H1 (cell line): ENCODE results near the gene DCK. TPM values are rescaled to one million over a fixed set of nuclear protein-coding genes. Genes with fewer than 3 reads are reported as not detected.

Source experiments
- CTCF ChIA-PET: fragments of 300-600 bp; sonication (Branson Sonifier 250); formaldehyde crosslinking; loops from one replicate; lab custom pipeline; 2021; ENCODE audit not compliant: partially characterized antibody; lab: Charles Lee
- POLR2A ChIA-PET: fragments of 300-600 bp; sonication (Branson Sonifier 250); formaldehyde crosslinking; loops from one replicate; lab custom pipeline; 2021; ENCODE audit warnings: inconsistent platforms; ENCODE audit not compliant: partially characterized antibody; lab: Charles Lee
- DNase-seq, 2 experiments: peaks; one replicate each; pipeline versions ENCODE4 v3.0.0 to v3.0.0-alpha.2; 2010 to 2022; ENCODE audit warnings: low spot score in 2 of 2, low read depth in 1 of 2, mixed read lengths in 1 of 2
- FAIRE-seq: peaks from 2 replicates; lab custom pipeline; 2011; peaks lifted over from hg19 to GRCh38; lab: Jason Lieb, UNC
- H2AFZ ChIP-seq: 2 replicates; pipeline ENCODE4 v1.8.1; 2012; ENCODE audit warnings: low read length, inconsistent platforms
- H2AK5ac ChIP-seq: 2 replicates; pipeline ENCODE4 v1.6.1; 2013; ENCODE audit warnings: low read depth, low read length
- H2BK120ac ChIP-seq: replicated peaks from 2 replicates; pipeline ENCODE3; 2013; ENCODE audit warnings: low read depth, low read length, inconsistent platforms
- H2BK12ac ChIP-seq: 2 replicates; pipeline ENCODE4 v1.6.1; 2013; ENCODE audit warnings: low read depth, low read length
- H2BK15ac ChIP-seq: 2 replicates; pipeline ENCODE4 v1.6.1; 2013; ENCODE audit warnings: low read length
- H2BK20ac ChIP-seq: 2 replicates; pipeline ENCODE4 v1.6.1; 2013; ENCODE audit warnings: low read length
- H2BK5ac ChIP-seq: 2 replicates; pipeline ENCODE4 v1.6.1; 2013; ENCODE audit warnings: low read depth, low read length
- H3K14ac ChIP-seq: 2 replicates; pipeline ENCODE4 v1.6.1; 2013; ENCODE audit warnings: inconsistent platforms; ENCODE audit not compliant: insufficient read length
- H3K18ac ChIP-seq: 2 replicates; pipeline ENCODE4 v1.6.1; 2013; ENCODE audit warnings: low read length; ENCODE audit errors: extremely low read depth
- H3K23ac ChIP-seq: 2 replicates; pipeline ENCODE4 v1.6.1; 2013; ENCODE audit warnings: inconsistent platforms; ENCODE audit not compliant: insufficient read length
- H3K23me2 ChIP-seq: 2 replicates; pipeline ENCODE4 v1.6.1; 2013; ENCODE audit warnings: low read depth, low read length
- H3K27ac ChIP-seq: 2 replicates; pipeline ENCODE4 v1.6.1; 2011; ENCODE audit warnings: low read depth, low read length, inconsistent platforms
- H3K27me3 ChIP-seq, 4 experiments: replicated peaks in 1 of 4; 1 replicate in 1 of 4; 2 replicates in 3 of 4; pipeline versions ENCODE4 v1.6.1 to v1.8.1; 2011 to 2013; ENCODE audit warnings: low read length in 3 of 4, mild to moderate bottlenecking in 3 of 4, inconsistent platforms in 2 of 4, mixed read lengths in 2 of 4, moderate library complexity in 1 of 4; ENCODE audit not compliant: control insufficient read depth in 3 of 4, insufficient read depth in 3 of 4; ENCODE audit errors: extremely low read depth in 1 of 4
- H3K36me3 ChIP-seq, 4 experiments: 2 replicates each; pipeline versions ENCODE4 v1.6.1 to v1.8.1; 2011 to 2013; ENCODE audit warnings: mild to moderate bottlenecking in 4 of 4, low read length in 3 of 4, moderate library complexity in 2 of 4, control low read depth in 1 of 4, inconsistent platforms in 1 of 4; ENCODE audit not compliant: insufficient read depth in 4 of 4, control insufficient read depth in 2 of 4
- H3K4ac ChIP-seq: replicated peaks from 2 replicates; pipeline ENCODE3; 2013; ENCODE audit warnings: low read length, low read depth, mixed read lengths, inconsistent platforms; ENCODE audit not compliant: insufficient read length
- H3K4me1 ChIP-seq, 4 experiments: replicated peaks in 1 of 4; 1 replicate in 1 of 4; 2 replicates in 3 of 4; pipeline versions ENCODE4 v1.6.1 to v1.8.1; 2011 to 2013; ENCODE audit warnings: low read length in 3 of 4, inconsistent platforms in 2 of 4, mixed read lengths in 1 of 4; ENCODE audit not compliant: insufficient read depth in 4 of 4, control insufficient read depth in 3 of 4
- H3K4me2 ChIP-seq, 2 experiments: 2 replicates each; pipeline versions ENCODE4 v1.6.1 to v1.8.1; 2011 to 2013; ENCODE audit warnings: low read depth in 2 of 2, low read length in 2 of 2, control low read depth in 1 of 2, inconsistent platforms in 1 of 2, mild to moderate bottlenecking in 1 of 2; ENCODE audit not compliant: insufficient read depth in 1 of 2
- H3K4me3 ChIP-seq, 4 experiments: fragments of 200-600, 300-600 bp in 1 of 4; sonication (generic), shearing (Covaris generic), sonication (Bioruptor Twin) in 1 of 4; 2 replicates each; pipeline versions ENCODE4 v1.5.1 to v1.8.1; 2011 to 2016; ENCODE audit warnings: low read length in 4 of 4, low read depth in 3 of 4, control low read depth in 2 of 4, inconsistent platforms in 2 of 4, mild to moderate bottlenecking in 2 of 4, mixed read lengths in 1 of 4, moderate library complexity in 1 of 4; ENCODE audit not compliant: insufficient read depth in 2 of 4; ENCODE audit errors: extremely low read depth in 1 of 4
- H3K56ac ChIP-seq: replicated peaks from 2 replicates; pipeline ENCODE3; 2013; ENCODE audit warnings: low read depth, mild to moderate bottlenecking, mixed read lengths, low read length, inconsistent platforms; ENCODE audit not compliant: insufficient read length
- H3K79me1 ChIP-seq: 2 replicates; pipeline ENCODE4 v1.6.1; 2013; ENCODE audit warnings: low read depth, low read length, control low read depth
- H3K79me2 ChIP-seq, 2 experiments: 2 replicates each; pipeline versions ENCODE4 v1.6.1 to v1.8.1; 2012 to 2013; ENCODE audit warnings: low read length in 2 of 2, mild to moderate bottlenecking in 2 of 2, inconsistent platforms in 1 of 2; ENCODE audit not compliant: insufficient read depth in 2 of 2, control insufficient read depth in 1 of 2
- H3K9ac ChIP-seq, 4 experiments: replicated peaks in 1 of 4; 1 replicate in 1 of 4; 2 replicates in 3 of 4; pipeline versions ENCODE4 v1.6.1 to v1.8.1; 2011 to 2013; ENCODE audit warnings: low read depth in 3 of 4, low read length in 3 of 4, control low read depth in 2 of 4, mild to moderate bottlenecking in 2 of 4, moderate library complexity in 2 of 4, inconsistent platforms in 1 of 4; ENCODE audit errors: extremely low read depth in 1 of 4
- H3K9me3 ChIP-seq, 2 experiments: 2 replicates each; pipeline versions ENCODE4 v1.6.1 to v1.8.1; 2012 to 2013; ENCODE audit warnings: mild to moderate bottlenecking in 2 of 2, moderate library complexity in 2 of 2, control low read depth in 1 of 2, inconsistent platforms in 1 of 2, low read depth in 1 of 2, low read length in 1 of 2, mixed read lengths in 1 of 2; ENCODE audit not compliant: insufficient read depth in 2 of 2
- H4K20me1 ChIP-seq, 2 experiments: replicated peaks in 1 of 2; 2 replicates each; pipeline versions ENCODE3 to v1.8.1; 2011 to 2013; ENCODE audit warnings: inconsistent platforms in 2 of 2, low read length in 2 of 2, mild to moderate bottlenecking in 1 of 2; ENCODE audit not compliant: insufficient read depth in 2 of 2, control insufficient read depth in 1 of 2
- H4K5ac ChIP-seq: 2 replicates; pipeline ENCODE4 v1.6.1; 2013; ENCODE audit warnings: low read length, low read depth, mixed read lengths, inconsistent platforms; ENCODE audit not compliant: insufficient read length
- H4K8ac ChIP-seq: 2 replicates; pipeline ENCODE4 v1.8.0; 2013; ENCODE audit warnings: mild to moderate bottlenecking, moderate library complexity, low read length, inconsistent platforms; ENCODE audit not compliant: insufficient read depth; ENCODE audit errors: extremely low read depth
- H4K91ac ChIP-seq: replicated peaks from 2 replicates; pipeline ENCODE3; 2013; ENCODE audit warnings: low read length, mixed read lengths, inconsistent platforms; ENCODE audit not compliant: insufficient read length
- BACH1 ChIP-seq: IDR thresholded peaks from 2 replicates; pipeline ENCODE4 v1.6.1; 2012; ENCODE audit warnings: low read length, improper control_type of control experiment
- BCL11A ChIP-seq, 2 experiments: IDR thresholded peaks; one replicate each; pipeline ENCODE4 v1.6.1; 2011; ENCODE audit warnings: low read depth in 2 of 2, low read length in 2 of 2, mild to moderate bottlenecking in 2 of 2
- CEBPB ChIP-seq: IDR thresholded peaks from 2 replicates; pipeline ENCODE4 v1.6.1; 2012; ENCODE audit warnings: low read depth, low read length
- CTBP2 ChIP-seq: IDR thresholded peaks from 2 replicates; pipeline ENCODE4 v1.7.0; 2011; ENCODE audit warnings: borderline replicate concordance, mild to moderate bottlenecking, moderate library complexity, mixed read lengths, low read length; ENCODE audit not compliant: insufficient read depth, insufficient read length
- EGR1 ChIP-seq: IDR thresholded peaks from 2 replicates; pipeline ENCODE4 v1.6.1; 2011; ENCODE audit warnings: low read depth, low read length, borderline replicate concordance
- KDM5A ChIP-seq: fragments of 200-600 bp; IDR thresholded peaks from 2 replicates; pipeline ENCODE4 v1.7.1; 2012; ENCODE audit warnings: mild to moderate bottlenecking, low read length, inconsistent platforms, mixed read lengths
- POU5F1 ChIP-seq: IDR thresholded peaks from 2 replicates; pipeline ENCODE4 v1.6.1; 2011; ENCODE audit warnings: low read depth, mild to moderate bottlenecking, low read length, moderate library complexity
- RAD21 ChIP-seq, 2 experiments: IDR thresholded peaks in 1 of 2; conservative IDR thresholded peaks in 1 of 2; 2 replicates each; pipeline ENCODE4 v1.6.1; 2011; ENCODE audit warnings: low read depth in 2 of 2, low read length in 2 of 2, improper control_type of control experiment in 1 of 2, inconsistent platforms in 1 of 2, mild to moderate bottlenecking in 1 of 2, moderate library complexity in 1 of 2
- RFX5 ChIP-seq: IDR thresholded peaks from 2 replicates; pipeline ENCODE4 v1.6.1; 2011; ENCODE audit warnings: low read depth, low read length, improper control_type of control experiment, borderline replicate concordance
- RNF2 ChIP-seq: fragments of 200-900, 300-1000 bp; sonication (generic); IDR thresholded peaks from 2 replicates; pipeline ENCODE4 v1.7.1; 2016; ENCODE audit warnings: borderline replicate concordance, low read depth, mild to moderate bottlenecking, antibody characterized with exemption, low read length; ENCODE audit not compliant: poor library complexity, severe bottlenecking; ENCODE audit errors: missing control alignments
- SIRT6 ChIP-seq: IDR thresholded peaks from one replicate; pipeline ENCODE4 v1.7.1; 2012; ENCODE audit warnings: low read length, inconsistent platforms
- SIX5 ChIP-seq: IDR thresholded peaks from 2 replicates; pipeline ENCODE4 v1.6.1; 2011; ENCODE audit warnings: mild to moderate bottlenecking, low read depth, low read length
- USF2 ChIP-seq: IDR thresholded peaks from 2 replicates; pipeline ENCODE4 v1.6.1; 2011; ENCODE audit warnings: low read length, improper control_type of control experiment
- WGBS, 2 experiments: shearing (Covaris generic) in 1 of 2; methylation state at CpG; one replicate each; pipeline versions ENCODE4 v1.1.6 to v1.1.7; 2013 to 2015; ENCODE audit warnings: low lambda C conversion rate in 2 of 2, mixed read lengths in 2 of 2, inconsistent platforms in 1 of 2, low coverage in 1 of 2, missing lambda C conversion rate in 1 of 2; ENCODE audit not compliant: insufficient replicate concordance in 2 of 2, insufficient coverage in 1 of 2, insufficient read length in 1 of 2; ENCODE audit errors: extremely low coverage in 1 of 2, missing lambda C conversion rate in 1 of 2; 5-methylcytosine and 5-hydroxymethylcytosine counted together
- polyA plus RNA-seq, 7 experiments: library from polyadenylated mRNA; depleted of rRNA in 3 of 7; stranded (reverse) in 5 of 7; unstranded in 2 of 7; fragments of >200 nt in 5 of 7; fragments of 200-250 nt in 2 of 7; gene quantifications; 1 replicate in 5 of 7; 2 replicates in 1 of 7; 4 replicates in 1 of 7; pipeline versions ENCODE4 v1.2.1 to v1.2.3, GENCODE V29; 2011 to 2013; ENCODE audit warnings: missing spikeins in 2 of 7, mixed read lengths in 2 of 7
- total RNA-seq: library from RNA; stranded (reverse); fragmentation: NEBNext Ultra II Directional; extraction: Animal tissue kit (Norgen Biotek cat#: 25700); gene quantifications from 2 replicates; pipeline ENCODE4 v1.2.1, GENCODE V29; 2021

DCK gene
- total and polyA plus RNA-seq, 2 of the 8 experiments (the other 6 are each of a cell fraction or from before 2014, with no cell fraction given), result 4.8 to 18.1 TPM

- H3K4me2 ChIP-seq, result no peak overlapping the region
- H3K27ac ChIP-seq, result no peak overlapping the region
- H3K4me3 ChIP-seq, result no peak overlapping the region
- H3K14ac ChIP-seq, result no peak overlapping the region
- H3K9ac ChIP-seq, result no peak overlapping the region
- H4K20me1 ChIP-seq, result peaks cover 1 to 2% of the 10 kb centered on the region in 2 experiments
- H3K9me3 ChIP-seq, result no peaks in the 10 kb centered on the region
- no peak overlapping the region for H2BK20ac ChIP-seq
- no peak overlapping the region for H3K4ac ChIP-seq
- H3K18ac ChIP-seq, result no peak overlapping the region
- no peak overlapping the region for H4K91ac ChIP-seq
- no peaks in the 10 kb centered on the region for H3K79me2 ChIP-seq
- no peak overlapping the region for H2BK120ac ChIP-seq
- peaks cover 0 to 13% (median 0%) of the 10 kb centered on the region in 4 experiments; a peak in 2 of 8 replicates for H3K36me3 ChIP-seq
- H2BK12ac ChIP-seq, result no peak overlapping the region
- CTCF ChIA-PET, result no interaction called here
- no peaks in the 10 kb centered on the region for H3K4me1 ChIP-seq
- H2AK5ac ChIP-seq, result no peak overlapping the region
- no peak overlapping the region for H3K56ac ChIP-seq
- H3K27me3 ChIP-seq, result no peaks in the 10 kb centered on the region
- H2AFZ ChIP-seq, result no peak overlapping the region
- no peak overlapping the region for H2BK15ac ChIP-seq
- H2BK5ac ChIP-seq, result no peak overlapping the region
- DNase-seq (no peak), FAIRE-seq (no peak)
- no peak overlapping the region for H4K5ac ChIP-seq
- POLR2A ChIA-PET, result no interaction called here
- no peaks in the 10 kb centered on the region for H3K23me2 ChIP-seq
- H3K23ac ChIP-seq, result no peak overlapping the region
- H3K79me1 ChIP-seq, result no peaks in the 10 kb centered on the region
- WGBS, 2 experiments, result 89% methylated on average over 1 of the region's 1 CpG; no CpG with 5 or more reads in 1 of the 2 experiments
- H4K8ac ChIP-seq, result no peak overlapping the region
- TF ChIP-seq RAD21 (IDR thresholded peaks at IDR 0.05 in 1 of 2, conservative IDR thresholded peaks at IDR 0.05 in 1 of 2; ENCODE audit: low read depth in 2 of 2, low read length in 2 of 2), result no peak
- no peak for TF ChIP-seq POU5F1
- TF ChIP-seq CEBPB, result no peak
- TF ChIP-seq USF2, result no peak
- TF ChIP-seq EGR1, result no peak
- no peak for TF ChIP-seq KDM5A
- TF ChIP-seq SIX5, result no peak
- TF ChIP-seq BCL11A (IDR thresholded peaks at IDR 0.05; ENCODE audit: low read depth in 2 of 2, low read length in 2 of 2), result no peak
- TF ChIP-seq CTBP2, result no peak
- TF ChIP-seq BACH1, result no peak
- no peak for TF ChIP-seq SIRT6
- no peak for TF ChIP-seq RNF2
- TF ChIP-seq RFX5, result no peak
Measured at GRCh38 chr4:70979445-70980008, 13.9 kb upstream of the DCK start.
